Thyroid gland (tissue), 4 donors: ENCODE measurements around the gene LACTB. TPM values are rescaled to one million over a fixed set of nuclear protein-coding genes. Genes with fewer than 3 reads are reported as not detected.
"Not testable (repeated sequence)": the region's sequence is repeated elsewhere in the genome, so short reads cannot be mapped to it uniquely, and the experiment has no call there.

ENCODE experiments used
- DNase-seq, 2 donors: peaks; one replicate each; pipeline ENCODE4 v3.0.0-alpha.2; 2019
- H3K27ac ChIP-seq, 3 donors: fragments of 200-600 bp; sonication (generic); 1 replicate in 2 of 3; 2 replicates in 1 of 3; pipeline ENCODE4 v1.5.1; 2016 to 2019; ENCODE audit warnings: mild to moderate bottlenecking in 1 of 3, moderate library complexity in 1 of 3
- H3K27me3 ChIP-seq: fragments of 200-600 bp; sonication (generic); one replicate; pipeline ENCODE4 v1.5.1; 2019
- H3K36me3 ChIP-seq, 2 donors: fragments of 200-600 bp; sonication (generic); one replicate each; pipeline ENCODE4 v1.5.1; 2016 to 2019
- H3K4me1 ChIP-seq, 2 donors: fragments of 200-600 bp; sonication (generic); one replicate each; pipeline ENCODE4 v1.5.1; 2017 to 2019
- H3K4me3 ChIP-seq, 3 donors: fragments of 200-600 bp; sonication (generic); replicated peaks in 1 of 3; 1 replicate in 2 of 3; 2 replicates in 1 of 3; pipeline ENCODE4 v1.5.1; 2016; ENCODE audit warnings: mild to moderate bottlenecking in 1 of 3
- H3K9me3 ChIP-seq: fragments of 200-600 bp; sonication (generic); one replicate; pipeline ENCODE4 v1.5.1; 2017
- CTCF ChIP-seq, 6 experiments: fragments of 200-600 bp in 3 of 6; fragments of 450-650 bp in 3 of 6; sonication (generic) in 3 of 6; IDR thresholded peaks; one replicate each; pipeline ENCODE4 v1.5.1; 2016 to 2019; ENCODE audit warnings: antibody characterized with exemption in 6 of 6, mild to moderate bottlenecking in 2 of 6, inconsistent platforms in 1 of 6, moderate library complexity in 1 of 6
- POLR2A ChIP-seq, 2 donors: fragments of 450-650 bp; IDR thresholded peaks; one replicate each; pipeline ENCODE4 v1.6.1; 2017; ENCODE audit warnings: antibody characterized with exemption in 2 of 2, mild to moderate bottlenecking in 2 of 2, moderate library complexity in 1 of 2
- WGBS, 2 donors: methylation state at CpG; one replicate each; pipeline ENCODE4 v1.1.5; 2017; 5-methylcytosine and 5-hydroxymethylcytosine counted together
- intact Hi-C: fragments of 100-400 bp; cut with DNase I; formaldehyde crosslinking; loops from one replicate; pipeline ENCODE4 v1.15.1; 2023
- total RNA-seq, 4 donors: library from RNA; depleted of rRNA; stranded (reverse); fragments of >200 nt; gene quantifications; one replicate each; pipeline ENCODE4 v1.2.3, GENCODE V29; 2016

LACTB gene
- total RNA-seq, 4 donors from 2014 or later, result 8.9 to 25.9 (median 12.1) TPM

- intact Hi-C loops, result loop anchor here (2.0 to 5.0 kb wide), 3 partner anchors 45 to 311 kb away; no protein-coding TSS in a partner anchor
- Histone ChIP-seq H3K36me3 (no peaks in the 10 kb centered on the region), H3K27me3 (no peaks in the 10 kb centered on the region), H3K4me3 (no peak overlapping the region), H3K4me1 (peaks cover 21 to 22% of the 10 kb centered on the region in 2 donors), H3K27ac (no peak overlapping the region), H3K9me3 (no peaks in the 10 kb centered on the region)
- WGBS, 2 donors, result 25 to 31% methylated on average over 6 of the region's 6 CpGs
- TF ChIP-seq CTCF (IDR thresholded peaks at IDR 0.05) (peak; percentile 51 to 94 (median 86)), POLR2A (IDR thresholded peaks at IDR 0.05) (no peak)
- peak; percentile 86 to 87 for DNase-seq
These were observed 28.0 kb upstream of the LACTB start for GRCh38 chr15:63093486-63094205.

- Histone ChIP-seq H3K36me3 (no peaks in the 10 kb centered on the region), H3K4me1 (peaks cover 14% of the 10 kb centered on the region in 2 donors), H3K27me3 (no peaks in the 10 kb centered on the region), H3K27ac (no peak overlapping the region), H3K9me3 (no peaks in the 10 kb centered on the region), H3K4me3 (no peak overlapping the region)
- 33 to 38% methylated on average over 2 of the region's 2 CpGs for WGBS, 2 donors
- intact Hi-C loops, result loop anchor here (5.0 kb wide), 2 partner anchors 252 to 312 kb away; no protein-coding TSS in a partner anchor
- peak; percentile 19 to 27 for DNase-seq
- no peak for TF ChIP-seq POLR2A (IDR thresholded peaks at IDR 0.05)
- TF ChIP-seq CTCF (IDR thresholded peaks at IDR 0.05), result no peak
These were observed 27.1 kb upstream of the LACTB start for GRCh38 chr15:63094495-63094931.

GRCh38 chr15:63096178-63096577, 25.5 kb upstream of the LACTB start:
- Histone ChIP-seq H3K4me1 (no peaks in the 10 kb centered on the region), H3K9me3 (no peaks in the 10 kb centered on the region), H3K36me3 (no peaks in the 10 kb centered on the region), H3K27me3 (no peaks in the 10 kb centered on the region), H3K27ac (no peak overlapping the region), H3K4me3 (no peak overlapping the region)
- no peak for TF ChIP-seq POLR2A (IDR thresholded peaks at IDR 0.05)
- 97 to 98% methylated on average over 4 of the region's 4 CpGs for WGBS, 2 donors
- DNase-seq, result no peak
- intact Hi-C loops, result no loop called here

- H3K27ac ChIP-seq, H3K9me3 ChIP-seq, H3K27me3 ChIP-seq, H3K36me3 ChIP-seq, H3K4me1 ChIP-seq, intact Hi-C loops, H3K4me3 ChIP-seq, DNase-seq: not testable (repeated sequence)
- 86 to 94% methylated on average over 5 to 8 of the region's 33 CpGs for WGBS, 2 donors
These were observed 22.8 kb upstream of the LACTB start for GRCh38 chr15:63098901-63099300.

GRCh38 chr15:63099581-63099980, 22.1 kb upstream of the LACTB start:
- H3K4me1 ChIP-seq, H3K4me3 ChIP-seq, H3K9me3 ChIP-seq, H3K27me3 ChIP-seq, DNase-seq, intact Hi-C loops, H3K27ac ChIP-seq, H3K36me3 ChIP-seq: not testable (repeated sequence)
- WGBS, 2 donors, result 68 to 91% methylated on average over 4 to 5 of the region's 5 CpGs

- 85 to 90% methylated on average over 3 of the region's 3 CpGs for WGBS, 2 donors
- no peaks in the 10 kb centered on the region for H3K27me3 ChIP-seq
- DNase-seq, result no peak
- H3K4me3 ChIP-seq, result no peak overlapping the region
- H3K4me1 ChIP-seq, result no peaks in the 10 kb centered on the region
- H3K9me3 ChIP-seq, result no peaks in the 10 kb centered on the region
- no peak for TF ChIP-seq POLR2A (IDR thresholded peaks at IDR 0.05)
- TF ChIP-seq CTCF (IDR thresholded peaks at IDR 0.05), result no peak
- no peak overlapping the region for H3K27ac ChIP-seq
- H3K36me3 ChIP-seq, result no peaks in the 10 kb centered on the region
- intact Hi-C loops, result no loop called here
These were observed 18.2 kb upstream of the LACTB start for GRCh38 chr15:63103416-63103815.
